Left hindlimb (tissue), 1 donor: Measurements from ENCODE around the gene PRKCH.

Experiments
- DNase-seq: peaks from one replicate; pipeline ENCODE4 v3.0.0-alpha.2; 2018

Gene PRKCH

DNA sequence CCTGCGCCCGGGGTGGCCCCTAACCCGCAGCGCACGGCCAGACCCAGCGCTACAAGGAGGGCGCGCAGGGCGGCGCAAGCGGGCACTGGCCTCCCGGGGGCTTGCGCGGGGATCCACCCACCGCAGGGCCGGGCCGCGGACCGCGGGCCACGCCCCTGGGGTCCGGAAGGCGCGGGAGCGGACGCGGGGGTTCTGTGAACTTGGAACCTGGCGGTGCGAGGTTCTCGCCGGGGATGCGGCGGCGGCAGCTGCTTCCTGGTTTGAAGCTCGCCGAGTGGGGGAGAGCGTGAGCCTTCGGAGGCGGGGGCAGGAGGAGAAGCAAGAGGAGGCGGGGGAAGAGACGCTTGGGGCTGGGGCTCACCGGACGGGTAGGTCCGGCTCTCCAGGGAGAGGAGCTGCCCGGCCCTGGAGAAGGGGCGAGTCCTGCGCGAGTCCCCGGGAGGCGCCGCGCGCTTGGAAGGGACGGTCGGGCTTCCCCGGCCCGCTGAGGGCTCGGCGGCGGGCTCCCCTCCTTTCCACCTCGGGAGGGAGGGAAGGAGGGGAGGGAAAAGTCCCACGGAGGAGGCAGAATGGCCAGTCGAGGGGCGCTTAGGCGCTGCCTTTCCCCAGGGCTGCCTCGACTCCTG, at the start of gene PRKCH:
TSS of gene PRKCH (plus strand) at position 195 of the 626 bp plus-strand sequence. CDS start 523 bp downstream, outside the sequence.
- peak; percentile 75 for DNase-seq

- no peak for DNase-seq
These were observed 44.1 kb upstream of the PRKCH start for GRCh38 chr14:61277232-61277631.

DNA sequence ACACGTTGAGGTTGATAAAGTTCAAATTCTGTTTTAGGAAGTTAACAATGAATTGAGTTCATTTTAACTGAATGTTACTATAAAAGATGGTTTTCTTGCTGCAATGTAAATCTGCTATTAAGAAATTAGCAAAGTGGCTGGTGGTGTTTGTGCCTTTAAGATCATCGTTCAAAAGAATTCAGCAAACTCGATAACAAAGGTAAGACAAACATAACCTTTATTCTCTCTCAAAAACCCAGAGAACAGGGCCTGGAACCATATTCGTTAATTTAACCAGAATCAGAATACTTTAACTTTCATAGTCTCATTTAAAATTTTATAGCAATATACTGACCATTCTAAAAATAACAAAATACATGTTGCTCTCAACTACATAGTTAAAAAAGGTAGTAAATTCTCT, 43.6 kb upstream of the PRKCH start:
- no peak for DNase-seq

DNA sequence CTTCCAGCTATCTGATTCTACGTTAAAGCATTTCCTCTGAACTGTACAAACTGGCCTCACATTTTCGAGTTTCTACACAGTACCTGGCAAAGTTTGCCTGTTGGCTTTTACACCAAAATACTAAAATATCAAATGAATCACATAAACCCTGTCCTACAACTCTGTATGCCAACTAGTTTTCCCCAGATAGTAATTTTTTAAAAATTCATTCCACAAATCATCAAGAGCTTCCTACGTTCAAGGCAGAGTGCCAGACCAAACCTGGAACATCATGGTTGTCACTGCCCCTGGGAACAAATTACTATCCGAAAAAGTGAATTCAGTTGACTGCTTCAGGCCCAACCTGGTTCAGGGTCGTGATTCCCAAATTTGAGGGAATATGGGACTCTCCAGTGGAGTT, 42.3 kb upstream of the PRKCH start:
- DNase-seq = peak; percentile 40

DNA sequence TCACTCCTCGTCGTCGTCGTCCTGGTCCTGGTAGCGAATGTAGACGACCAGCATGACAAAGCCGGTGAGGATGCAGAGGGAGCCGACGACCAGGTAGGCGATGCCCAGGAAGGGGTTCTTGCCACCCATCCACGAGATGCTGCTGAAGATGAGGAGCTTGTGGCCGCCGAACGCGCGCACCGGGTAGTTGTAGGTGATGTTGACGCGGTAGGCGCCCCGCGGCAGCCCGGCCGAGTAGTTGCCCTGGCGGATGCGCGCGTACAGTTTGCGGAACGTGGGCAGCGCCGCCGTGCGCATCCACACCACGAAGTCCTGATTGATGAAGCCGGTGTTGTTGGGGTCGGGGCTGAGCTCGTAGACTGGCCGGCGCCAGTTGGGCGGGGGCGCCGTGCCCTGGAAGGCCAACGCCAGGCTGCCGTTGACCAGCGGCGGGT, 41.3 kb upstream of the PRKCH start:
- no peak for DNase-seq

GRCh38 chr14:61280526-61281185, 40.7 kb upstream of the PRKCH start:
- DNase-seq = peak; percentile 80

DNA sequence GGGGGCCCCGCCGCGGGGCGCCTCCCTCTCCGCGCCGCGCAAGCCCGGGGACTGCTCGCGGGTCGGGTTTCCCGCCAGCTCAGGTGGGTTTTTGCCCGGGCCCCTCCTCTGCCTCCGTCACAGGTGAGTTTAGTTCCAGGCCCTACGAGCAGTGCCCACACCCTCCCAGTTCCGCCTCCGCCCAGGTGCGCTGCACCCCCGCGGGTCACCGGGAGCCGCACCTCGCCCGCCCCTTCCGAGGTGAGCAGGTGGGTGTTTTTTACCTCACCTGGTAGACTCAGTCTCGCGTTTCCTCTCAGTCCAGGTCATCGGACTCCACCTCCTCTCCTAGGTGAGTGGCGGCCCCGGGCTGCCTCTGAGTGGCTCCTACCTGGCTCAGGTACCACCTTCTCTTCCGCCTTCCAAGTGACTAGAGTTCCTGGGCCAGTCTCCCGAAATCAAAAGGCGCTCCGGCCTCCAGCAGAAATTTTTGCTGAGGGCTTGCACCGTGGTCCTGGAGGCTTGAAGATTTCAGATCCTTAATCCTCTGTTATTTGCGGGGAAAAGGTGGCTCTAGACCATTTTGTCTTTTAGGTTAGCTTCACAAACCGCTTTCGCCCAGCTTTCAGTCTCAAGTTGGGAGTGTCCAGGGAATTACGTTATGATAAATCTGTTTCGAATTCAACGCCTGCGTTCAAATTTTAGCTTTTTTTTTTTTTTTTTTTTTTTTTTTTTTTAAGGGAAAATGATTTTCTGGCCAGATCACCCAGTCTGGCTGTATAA, 40.0 kb upstream of the PRKCH start, which contains the start of gene TMEM30B:
TSS of gene TMEM30B (minus strand) at position 153 of the 762 bp plus-strand sequence. CDS start 191 bp downstream, outside the sequence.
- DNase-seq = peak; percentile 52

- DNase-seq = no peak
These were observed 39.5 kb upstream of the PRKCH start for GRCh38 chr14:61281948-61282275.

DNA sequence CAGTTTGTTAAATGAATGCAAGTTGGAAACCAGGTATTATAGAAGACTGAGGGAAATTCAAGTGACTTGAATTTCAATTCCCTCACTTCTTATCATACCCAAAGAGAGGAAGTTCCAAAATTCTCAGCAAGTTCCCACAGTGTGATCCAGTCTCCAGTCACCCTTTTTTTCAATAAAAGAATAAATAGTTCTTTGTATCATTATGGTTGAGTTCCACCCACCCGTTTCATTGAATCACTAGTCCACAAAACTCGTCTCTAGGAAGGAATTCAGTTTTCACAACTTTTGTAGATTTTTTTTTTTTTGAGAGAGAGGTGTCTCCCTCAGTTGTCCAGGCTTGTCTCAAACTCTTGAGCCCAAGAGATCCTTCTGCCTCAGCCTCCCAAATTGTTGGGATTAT, 38.6 kb upstream of the PRKCH start:
- DNase-seq = no peak

DNA sequence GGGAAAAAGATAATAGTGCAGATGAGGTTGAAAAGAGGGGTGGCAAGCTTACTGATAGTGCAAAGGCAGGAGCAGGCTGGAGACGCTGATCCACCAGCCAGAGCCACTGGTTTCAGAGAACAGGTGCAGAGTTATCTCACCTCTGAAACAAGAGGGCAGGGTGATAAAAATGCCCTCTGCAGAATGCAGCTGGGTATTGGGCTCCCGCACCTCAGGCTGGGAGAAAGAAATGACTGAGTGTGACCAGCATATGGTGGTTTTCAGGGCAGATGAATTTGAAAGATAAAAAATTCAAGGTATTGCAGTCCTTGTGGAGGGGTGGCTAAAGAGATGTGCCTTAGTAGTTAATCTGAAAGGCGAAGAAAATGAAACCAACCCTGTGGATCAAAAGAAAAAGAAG, 37.4 kb upstream of the PRKCH start:
- DNase-seq = no peak

DNA sequence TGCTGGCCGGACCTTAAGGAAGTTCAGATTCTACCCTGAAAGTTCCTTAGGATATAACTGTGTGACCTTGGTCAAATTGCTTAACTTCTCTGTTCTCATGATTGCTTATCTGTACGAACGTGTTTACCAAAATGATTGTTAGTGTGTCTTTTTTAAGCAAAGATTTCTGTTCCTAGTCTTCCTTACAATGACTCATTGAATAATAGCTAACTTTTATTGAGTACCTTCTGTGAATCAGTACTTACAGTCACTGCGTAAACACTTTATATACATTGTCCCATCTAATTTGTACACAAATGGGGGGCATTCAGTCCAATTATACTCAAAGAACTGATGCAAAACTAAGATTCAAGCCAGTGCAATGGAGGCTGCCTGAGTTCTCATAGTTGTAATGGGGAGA, 36.0 kb upstream of the PRKCH start:
- no peak for DNase-seq

DNA sequence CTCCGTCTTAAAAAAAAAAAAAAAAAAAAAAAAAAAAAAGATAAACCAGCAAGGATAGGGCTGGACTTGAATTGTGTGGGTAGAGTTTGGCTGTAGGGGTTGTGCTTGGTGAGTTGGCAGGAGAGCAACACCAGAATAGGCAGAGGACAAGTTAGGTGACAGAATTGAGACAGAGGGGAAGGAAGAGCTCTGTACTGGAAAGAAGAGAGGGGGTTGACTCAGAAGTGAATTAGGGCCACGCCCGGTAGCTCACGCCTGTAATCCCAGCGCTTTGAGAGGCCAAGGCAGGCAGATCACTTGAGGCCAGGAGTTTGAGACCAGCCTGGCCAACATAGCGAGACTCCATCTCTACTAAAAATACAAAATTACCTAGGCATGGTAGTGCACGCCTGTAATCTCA, 34.2 kb upstream of the PRKCH start:
- no peak for DNase-seq

GRCh38 chr14:61288228-61288627, 33.2 kb upstream of the PRKCH start:
- DNase-seq = no peak

DNA sequence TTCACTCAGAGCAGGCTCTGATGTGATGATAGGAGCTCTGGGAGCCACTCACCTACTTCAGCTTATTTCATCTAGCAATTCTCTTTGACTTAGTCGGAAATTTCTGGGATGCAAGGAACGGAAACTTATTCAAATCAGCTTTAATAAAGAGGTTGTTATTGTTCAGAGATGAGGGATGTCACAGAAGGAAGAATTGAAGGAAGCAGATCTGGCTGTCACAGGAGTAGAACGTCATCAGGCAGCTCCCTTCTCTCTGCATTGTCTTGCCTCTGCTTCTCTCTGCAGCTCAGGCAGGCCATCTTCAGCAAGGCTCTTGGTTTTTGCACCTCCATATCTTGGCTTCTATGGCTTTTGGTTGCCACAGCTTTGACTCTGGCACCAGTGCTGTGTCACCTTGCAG, 32.7 kb upstream of the PRKCH start:
- DNase-seq = no peak

GRCh38 chr14:61290701-61291100, 30.7 kb upstream of the PRKCH start:
- DNase-seq = no peak

DNA sequence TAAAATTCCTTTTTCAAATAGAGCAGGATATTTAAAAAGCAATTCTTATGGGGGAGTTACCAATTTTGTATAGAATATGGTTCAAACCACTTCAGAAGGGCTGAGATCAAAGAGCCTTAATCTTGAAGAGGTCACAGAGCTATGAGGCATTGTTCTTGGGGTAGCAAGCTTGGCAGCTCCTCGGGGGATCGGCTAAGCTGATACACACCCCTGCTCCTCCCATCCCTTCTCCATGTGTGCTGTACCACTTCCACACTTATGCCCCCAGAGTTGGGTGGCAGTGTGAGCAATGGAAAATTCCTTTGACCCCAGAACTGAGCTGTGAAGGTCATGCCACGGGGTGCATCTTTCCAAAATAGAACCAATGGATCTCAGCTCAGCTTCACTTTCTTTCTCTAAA, 25.2 kb upstream of the PRKCH start:
- DNase-seq = no peak

DNA sequence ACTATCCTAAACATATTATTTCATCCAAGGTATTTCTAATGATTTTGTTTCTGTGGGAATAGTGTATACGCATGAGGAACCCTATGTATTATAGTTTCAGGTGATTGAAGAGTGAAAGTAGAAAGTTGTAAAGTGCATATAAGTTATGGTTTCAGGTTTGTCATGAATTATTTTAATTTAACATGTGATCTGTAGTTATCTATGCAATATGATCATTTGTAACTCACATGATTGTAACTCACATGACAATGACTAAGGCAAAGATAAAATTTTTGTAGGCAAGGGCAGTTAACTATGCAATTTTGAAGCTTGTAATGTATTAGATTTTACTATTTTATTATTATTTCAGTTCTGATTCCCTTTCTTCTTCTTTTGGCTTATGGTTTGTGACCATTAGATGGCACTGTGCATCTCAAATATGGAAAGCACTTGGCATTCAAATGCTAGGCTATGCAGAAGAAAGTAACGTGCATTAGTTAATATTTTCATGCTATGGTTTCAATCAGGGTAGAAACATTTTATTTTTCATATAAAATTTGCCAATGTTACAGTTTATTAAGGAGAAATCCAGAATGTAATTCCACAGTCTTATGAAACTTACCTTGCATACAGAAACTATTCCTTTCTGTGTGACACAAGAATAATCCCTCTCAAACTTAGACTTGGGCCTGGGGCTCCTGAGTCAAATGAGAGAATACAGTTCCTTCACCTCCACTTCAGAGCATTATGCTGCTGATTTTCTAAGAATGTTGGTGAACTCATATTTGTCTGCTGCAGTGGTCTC, 24.5 kb upstream of the PRKCH start:
- no peak for DNase-seq

DNA sequence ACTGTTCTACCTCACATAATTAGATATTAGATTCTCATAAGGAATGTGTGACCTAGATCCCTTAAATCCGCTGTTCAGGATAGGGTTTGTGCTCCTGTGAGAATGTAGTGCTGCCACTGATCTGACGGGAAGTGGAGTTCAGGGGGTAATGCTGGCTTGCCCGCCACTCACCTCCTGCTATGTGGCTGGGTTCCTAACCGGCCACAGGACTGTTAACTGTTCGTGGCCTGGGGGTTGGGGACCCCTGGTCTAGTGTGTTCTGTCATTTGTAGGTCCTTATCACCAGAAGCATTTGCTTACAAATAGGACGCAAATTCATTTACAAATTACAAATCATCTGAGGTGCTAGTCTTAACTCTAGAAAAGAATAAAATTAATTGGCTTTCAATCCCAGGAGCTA, 23.8 kb upstream of the PRKCH start:
- DNase-seq = no peak

GRCh38 chr14:61298824-61299223, 22.6 kb upstream of the PRKCH start:
- DNase-seq = no peak

- DNase-seq = no peak
These were observed 21.2 kb upstream of the PRKCH start for GRCh38 chr14:61300209-61300608.

DNA sequence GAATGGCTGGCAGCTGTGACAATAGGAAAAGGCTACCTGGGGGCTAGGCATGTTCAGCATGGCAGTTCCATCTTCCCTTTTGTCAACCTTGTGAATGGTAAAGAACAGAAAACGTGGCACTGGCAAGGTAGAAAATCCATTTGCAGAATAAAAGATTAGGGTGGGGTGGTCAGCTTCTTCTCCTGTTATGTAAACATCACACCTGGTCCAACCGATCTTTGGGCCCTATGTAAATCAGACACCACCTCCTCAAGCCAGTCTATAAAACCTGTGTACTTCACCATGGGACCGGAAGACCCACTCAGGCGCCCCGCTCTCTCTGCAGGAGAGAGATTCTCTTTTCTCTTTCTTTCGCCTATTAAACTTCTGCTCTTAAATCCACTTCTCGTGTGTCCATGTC, 20.6 kb upstream of the PRKCH start:
- DNase-seq = no peak

GRCh38 chr14:61304688-61305087, 16.7 kb upstream of the PRKCH start:
- DNase-seq = no peak

- DNase-seq = no peak
These were observed 13.2 kb upstream of the PRKCH start for GRCh38 chr14:61308198-61308597.
